NCI-H187 (cell line): ENCODE results near the gene KRTAP10-4.

Source experiments
- DNase-seq, 2 experiments: peaks; one replicate each; lab custom pipeline; 2025; lab: John Stamatoyannopoulos, UW

The KRTAP10-4 gene

GRCh38 chr21:44617071-44617501 is 43.6 kb downstream of the KRTAP10-4 start:
- DNase-seq: no peak

GRCh38 chr21:44618504-44618903 is 45.0 kb downstream of the KRTAP10-4 start:
- DNase-seq: no peak

- no peak for DNase-seq
These were observed 45.4 kb downstream of the KRTAP10-4 start for GRCh38 chr21:44618909-44619308.

- no peak for DNase-seq
These were observed 46.4 kb downstream of the KRTAP10-4 start for GRCh38 chr21:44619886-44620285.

GRCh38 chr21:44623575-44623974 is 50.0 kb downstream of the KRTAP10-4 start:
- DNase-seq: no peak
